GM12891 (cell line): ENCODE measurements around the gene C18orf63.

Experiments
- PAX5 ChIP-seq: IDR thresholded peaks from 2 replicates; pipeline ENCODE4 v1.6.1; 2011; ENCODE audit warnings: low read length, moderate library complexity, mild to moderate bottlenecking; ENCODE audit not compliant: insufficient read depth, severe bottlenecking
- POLR2A ChIP-seq: IDR thresholded peaks from 2 replicates; pipeline ENCODE4 v1.6.1; 2011; ENCODE audit warnings: low read depth, low read length, control low read depth
- POLR2AphosphoS5 ChIP-seq: IDR thresholded peaks from 2 replicates; pipeline ENCODE4 v1.6.1; 2011; ENCODE audit warnings: low read depth, low read length, control low read depth
- TAF1 ChIP-seq: IDR thresholded peaks from 2 replicates; pipeline ENCODE4 v1.6.1; 2011; ENCODE audit warnings: low read depth, low read length, control low read depth

- TF ChIP-seq POLR2AphosphoS5 (no peak), POLR2A (no peak), TAF1 (no peak), PAX5 (no peak)
These were observed 66.1 kb downstream of the C18orf63 start for GRCh38 chr18:74381621-74382295.
